SK-N-SH treated with all-trans-retinoic acid at 6 μM for 48 hours (cell line): ENCODE data around the gene GRIA2.

ENCODE experiments used
- ATAC-seq: fragments of 200-7000 bp; cut with Tn5 transposase; 3 replicates; pipeline ENCODE4 v1.9.1; 2020; ENCODE audit warnings: mild to moderate bottlenecking, moderate library complexity
- ARNTL ChIP-seq: fragments of 450-650 bp; formaldehyde crosslinking; IDR thresholded peaks from 2 replicates; pipeline ENCODE4 v1.5.0; 2020; ENCODE audit warnings: low read depth, mild to moderate bottlenecking, moderate library complexity, borderline replicate concordance
- BACH2 ChIP-seq: fragments of 250-450 bp; sonication (Bioruptor Pico); IDR thresholded peaks from 2 replicates; pipeline ENCODE4 v1.9.0; 2021; ENCODE audit warnings: mild to moderate bottlenecking, borderline replicate concordance
- CSDC2 ChIP-seq: fragments of 250-450 bp; sonication (Bioruptor Pico); IDR thresholded peaks from 2 replicates; pipeline ENCODE4 v1.5.0; 2020; ENCODE audit warnings: mild to moderate bottlenecking, moderate library complexity
- ESRRG ChIP-seq: fragments of 250-450 bp; sonication (Bioruptor Pico); IDR thresholded peaks from 2 replicates; pipeline ENCODE4 v1.6.1; 2021; ENCODE audit warnings: mild to moderate bottlenecking
- ISL1 ChIP-seq: fragments of 250-450 bp; sonication (Bioruptor Pico); IDR thresholded peaks from 2 replicates; pipeline ENCODE4 v2.1.2; 2022; ENCODE audit warnings: mild to moderate bottlenecking, moderate library complexity
- OSR1 ChIP-seq: fragments of 250-450 bp; sonication (Bioruptor Pico); IDR thresholded peaks from 2 replicates; pipeline ENCODE4 v1.8.0; 2022; ENCODE audit warnings: moderate library complexity, mild to moderate bottlenecking, inconsistent platforms
- RARB ChIP-seq: fragments of 250-450 bp; sonication (Bioruptor Pico); IDR thresholded peaks from 2 replicates; pipeline ENCODE4 v1.8.0; 2021; ENCODE audit warnings: mild to moderate bottlenecking, moderate library complexity
- SNAI2 ChIP-seq: fragments of 250-450 bp; sonication (Bioruptor Pico); IDR thresholded peaks from 2 replicates; pipeline ENCODE4 v1.5.0; 2020; ENCODE audit warnings: mild to moderate bottlenecking, moderate library complexity
- TCF4 ChIP-seq: fragments of 250-450 bp; sonication (Bioruptor Pico); IDR thresholded peaks from 2 replicates; pipeline ENCODE4 v1.8.0; 2021; ENCODE audit warnings: mild to moderate bottlenecking, moderate library complexity, borderline replicate concordance
- TOX ChIP-seq: fragments of 250-450 bp; sonication (Bioruptor Pico); IDR thresholded peaks from 2 replicates; pipeline ENCODE4 v1.8.0; 2021; ENCODE audit warnings: mild to moderate bottlenecking, moderate library complexity, borderline replicate concordance
- ZC3H10 ChIP-seq: fragments of 250-450 bp; sonication (Bioruptor Pico); IDR thresholded peaks from 2 replicates; pipeline ENCODE4 v1.5.1; 2021; ENCODE audit warnings: mild to moderate bottlenecking, moderate library complexity
- ZFP3 ChIP-seq: fragments of 250-450 bp; sonication (Bioruptor Pico); IDR thresholded peaks from 2 replicates; pipeline ENCODE4 v1.5.0; 2020; ENCODE audit warnings: mild to moderate bottlenecking, moderate library complexity
- ZFP30 ChIP-seq: fragments of 450-650 bp; formaldehyde crosslinking; IDR thresholded peaks from 2 replicates; pipeline ENCODE4 v1.5.0; 2022; ENCODE audit warnings: mild to moderate bottlenecking, moderate library complexity
- ZNF70 ChIP-seq: fragments of 450-650 bp; formaldehyde crosslinking; IDR thresholded peaks from 2 replicates; pipeline ENCODE4 v1.5.0; 2020; ENCODE audit warnings: mild to moderate bottlenecking, moderate library complexity
- ZNF8 ChIP-seq: fragments of 450-650 bp; formaldehyde crosslinking; IDR thresholded peaks from 2 replicates; pipeline ENCODE4 v1.5.0; 2020; ENCODE audit warnings: mild to moderate bottlenecking, moderate library complexity
- TF ChIP-seq, protein P1 (sequence below): fragments of 250-450 bp; sonication (Bioruptor Pico); IDR thresholded peaks from 2 replicates; pipeline ENCODE4 v1.8.0; 2020; ENCODE audit warnings: mild to moderate bottlenecking, moderate library complexity, borderline replicate concordance
- TF ChIP-seq, protein P2 (sequence below): fragments of 250-450 bp; sonication (Bioruptor Pico); IDR thresholded peaks from 2 replicates; pipeline ENCODE4 v1.5.1; 2021; ENCODE audit warnings: mild to moderate bottlenecking, moderate library complexity
- TF ChIP-seq, protein P3 (sequence below): fragments of 250-450 bp; sonication (Bioruptor Pico); IDR thresholded peaks from 2 replicates; pipeline ENCODE4 v1.5.0; 2020; ENCODE audit warnings: mild to moderate bottlenecking, moderate library complexity
- TF ChIP-seq, protein P4 (sequence below): fragments of 250-450 bp; sonication (Bioruptor Pico); IDR thresholded peaks from 2 replicates; pipeline ENCODE4 v1.5.1; 2020; ENCODE audit warnings: low read depth, mild to moderate bottlenecking, moderate library complexity
- TF ChIP-seq, protein P5 (sequence below): fragments of 250-450 bp; sonication (Bioruptor Pico); IDR thresholded peaks from 2 replicates; pipeline ENCODE4 v1.8.0; 2021; ENCODE audit warnings: low read depth, mild to moderate bottlenecking, moderate library complexity, borderline replicate concordance

The GRIA2 gene

DNA sequence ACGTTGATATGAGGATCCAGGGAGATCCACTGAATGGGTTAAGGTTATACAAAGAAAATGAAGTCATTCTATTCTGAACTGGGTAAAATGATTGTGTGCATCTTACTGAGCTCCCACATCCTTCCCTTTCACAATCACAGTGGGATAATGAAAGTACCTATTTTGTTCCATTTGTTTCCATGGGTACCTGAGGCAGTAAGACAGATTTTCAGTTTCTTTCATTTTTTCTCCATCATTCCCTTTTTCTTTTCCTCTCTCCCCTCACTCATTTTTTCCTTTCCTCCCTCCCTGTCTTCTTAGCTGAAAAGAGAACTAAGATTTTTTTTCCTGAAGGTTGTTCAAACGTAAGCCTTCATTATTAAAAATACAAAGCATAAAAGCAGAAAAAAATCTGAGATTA, 4.6 kb downstream of the GRIA2 start:
- TF ChIP-seq TOX (CRISPR knock-in tag): no peak
- TF ChIP-seq CSDC2 (CRISPR knock-in tag): no peak
- TF ChIP-seq ISL1 (CRISPR knock-in tag): no peak
- no peak for TF ChIP-seq BACH2 (CRISPR knock-in tag)
- no peak for TF ChIP-seq ESRRG (CRISPR knock-in tag)
- TF ChIP-seq, protein P1, sequence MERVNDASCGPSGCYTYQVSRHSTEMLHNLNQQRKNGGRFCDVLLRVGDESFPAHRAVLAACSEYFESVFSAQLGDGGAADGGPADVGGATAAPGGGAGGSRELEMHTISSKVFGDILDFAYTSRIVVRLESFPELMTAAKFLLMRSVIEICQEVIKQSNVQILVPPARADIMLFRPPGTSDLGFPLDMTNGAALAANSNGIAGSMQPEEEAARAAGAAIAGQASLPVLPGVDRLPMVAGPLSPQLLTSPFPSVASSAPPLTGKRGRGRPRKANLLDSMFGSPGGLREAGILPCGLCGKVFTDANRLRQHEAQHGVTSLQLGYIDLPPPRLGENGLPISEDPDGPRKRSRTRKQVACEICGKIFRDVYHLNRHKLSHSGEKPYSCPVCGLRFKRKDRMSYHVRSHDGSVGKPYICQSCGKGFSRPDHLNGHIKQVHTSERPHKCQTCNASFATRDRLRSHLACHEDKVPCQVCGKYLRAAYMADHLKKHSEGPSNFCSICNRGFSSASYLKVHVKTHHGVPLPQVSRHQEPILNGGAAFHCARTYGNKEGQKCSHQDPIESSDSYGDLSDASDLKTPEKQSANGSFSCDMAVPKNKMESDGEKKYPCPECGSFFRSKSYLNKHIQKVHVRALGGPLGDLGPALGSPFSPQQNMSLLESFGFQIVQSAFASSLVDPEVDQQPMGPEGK (CRISPR knock-in tag): no peak
- TF ChIP-seq ZNF8 (CRISPR knock-in tag): no peak
- TF ChIP-seq ZFP30 (CRISPR knock-in tag): no peak
- TF ChIP-seq, protein P2, sequence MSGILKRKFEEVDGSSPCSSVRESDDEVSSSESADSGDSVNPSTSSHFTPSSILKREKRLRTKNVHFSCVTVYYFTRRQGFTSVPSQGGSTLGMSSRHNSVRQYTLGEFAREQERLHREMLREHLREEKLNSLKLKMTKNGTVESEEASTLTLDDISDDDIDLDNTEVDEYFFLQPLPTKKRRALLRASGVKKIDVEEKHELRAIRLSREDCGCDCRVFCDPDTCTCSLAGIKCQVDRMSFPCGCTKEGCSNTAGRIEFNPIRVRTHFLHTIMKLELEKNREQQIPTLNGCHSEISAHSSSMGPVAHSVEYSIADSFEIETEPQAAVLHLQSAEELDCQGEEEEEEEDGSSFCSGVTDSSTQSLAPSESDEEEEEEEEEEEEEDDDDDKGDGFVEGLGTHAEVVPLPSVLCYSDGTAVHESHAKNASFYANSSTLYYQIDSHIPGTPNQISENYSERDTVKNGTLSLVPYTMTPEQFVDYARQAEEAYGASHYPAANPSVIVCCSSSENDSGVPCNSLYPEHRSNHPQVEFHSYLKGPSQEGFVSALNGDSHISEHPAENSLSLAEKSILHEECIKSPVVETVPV: no peak
- TF ChIP-seq, protein P3, sequence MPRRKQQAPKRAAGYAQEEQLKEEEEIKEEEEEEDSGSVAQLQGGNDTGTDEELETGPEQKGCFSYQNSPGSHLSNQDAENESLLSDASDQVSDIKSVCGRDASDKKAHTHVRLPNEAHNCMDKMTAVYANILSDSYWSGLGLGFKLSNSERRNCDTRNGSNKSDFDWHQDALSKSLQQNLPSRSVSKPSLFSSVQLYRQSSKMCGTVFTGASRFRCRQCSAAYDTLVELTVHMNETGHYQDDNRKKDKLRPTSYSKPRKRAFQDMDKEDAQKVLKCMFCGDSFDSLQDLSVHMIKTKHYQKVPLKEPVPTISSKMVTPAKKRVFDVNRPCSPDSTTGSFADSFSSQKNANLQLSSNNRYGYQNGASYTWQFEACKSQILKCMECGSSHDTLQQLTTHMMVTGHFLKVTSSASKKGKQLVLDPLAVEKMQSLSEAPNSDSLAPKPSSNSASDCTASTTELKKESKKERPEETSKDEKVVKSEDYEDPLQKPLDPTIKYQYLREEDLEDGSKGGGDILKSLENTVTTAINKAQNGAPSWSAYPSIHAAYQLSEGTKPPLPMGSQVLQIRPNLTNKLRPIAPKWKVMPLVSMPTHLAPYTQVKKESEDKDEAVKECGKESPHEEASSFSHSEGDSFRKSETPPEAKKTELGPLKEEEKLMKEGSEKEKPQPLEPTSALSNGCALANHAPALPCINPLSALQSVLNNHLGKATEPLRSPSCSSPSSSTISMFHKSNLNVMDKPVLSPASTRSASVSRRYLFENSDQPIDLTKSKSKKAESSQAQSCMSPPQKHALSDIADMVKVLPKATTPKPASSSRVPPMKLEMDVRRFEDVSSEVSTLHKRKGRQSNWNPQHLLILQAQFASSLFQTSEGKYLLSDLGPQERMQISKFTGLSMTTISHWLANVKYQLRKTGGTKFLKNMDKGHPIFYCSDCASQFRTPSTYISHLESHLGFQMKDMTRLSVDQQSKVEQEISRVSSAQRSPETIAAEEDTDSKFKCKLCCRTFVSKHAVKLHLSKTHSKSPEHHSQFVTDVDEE: no peak
- TF ChIP-seq RARB: no peak
- no peak for TF ChIP-seq ZC3H10 (CRISPR knock-in tag)
- TF ChIP-seq, protein P4, sequence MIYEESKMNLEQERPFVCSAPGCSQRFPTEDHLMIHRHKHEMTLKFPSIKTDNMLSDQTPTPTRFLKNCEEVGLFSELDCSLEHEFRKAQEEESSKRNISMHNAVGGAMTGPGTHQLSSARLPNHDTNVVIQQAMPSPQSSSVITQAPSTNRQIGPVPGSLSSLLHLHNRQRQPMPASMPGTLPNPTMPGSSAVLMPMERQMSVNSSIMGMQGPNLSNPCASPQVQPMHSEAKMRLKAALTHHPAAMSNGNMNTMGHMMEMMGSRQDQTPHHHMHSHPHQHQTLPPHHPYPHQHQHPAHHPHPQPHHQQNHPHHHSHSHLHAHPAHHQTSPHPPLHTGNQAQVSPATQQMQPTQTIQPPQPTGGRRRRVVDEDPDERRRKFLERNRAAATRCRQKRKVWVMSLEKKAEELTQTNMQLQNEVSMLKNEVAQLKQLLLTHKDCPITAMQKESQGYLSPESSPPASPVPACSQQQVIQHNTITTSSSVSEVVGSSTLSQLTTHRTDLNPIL (CRISPR knock-in tag): no peak
- TF ChIP-seq, protein P5, sequence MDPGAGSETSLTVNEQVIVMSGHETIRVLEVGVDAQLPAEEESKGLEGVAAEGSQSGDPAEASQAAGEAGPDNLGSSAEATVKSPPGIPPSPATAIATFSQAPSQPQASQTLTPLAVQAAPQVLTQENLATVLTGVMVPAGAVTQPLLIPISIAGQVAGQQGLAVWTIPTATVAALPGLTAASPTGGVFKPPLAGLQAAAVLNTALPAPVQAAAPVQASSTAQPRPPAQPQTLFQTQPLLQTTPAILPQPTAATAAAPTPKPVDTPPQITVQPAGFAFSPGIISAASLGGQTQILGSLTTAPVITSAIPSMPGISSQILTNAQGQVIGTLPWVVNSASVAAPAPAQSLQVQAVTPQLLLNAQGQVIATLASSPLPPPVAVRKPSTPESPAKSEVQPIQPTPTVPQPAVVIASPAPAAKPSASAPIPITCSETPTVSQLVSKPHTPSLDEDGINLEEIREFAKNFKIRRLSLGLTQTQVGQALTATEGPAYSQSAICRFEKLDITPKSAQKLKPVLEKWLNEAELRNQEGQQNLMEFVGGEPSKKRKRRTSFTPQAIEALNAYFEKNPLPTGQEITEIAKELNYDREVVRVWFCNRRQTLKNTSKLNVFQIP: no peak
- no peak for TF ChIP-seq ZFP3 (CRISPR knock-in tag)
- TF ChIP-seq TCF4: no peak
- ATAC-seq: no peak

DNA sequence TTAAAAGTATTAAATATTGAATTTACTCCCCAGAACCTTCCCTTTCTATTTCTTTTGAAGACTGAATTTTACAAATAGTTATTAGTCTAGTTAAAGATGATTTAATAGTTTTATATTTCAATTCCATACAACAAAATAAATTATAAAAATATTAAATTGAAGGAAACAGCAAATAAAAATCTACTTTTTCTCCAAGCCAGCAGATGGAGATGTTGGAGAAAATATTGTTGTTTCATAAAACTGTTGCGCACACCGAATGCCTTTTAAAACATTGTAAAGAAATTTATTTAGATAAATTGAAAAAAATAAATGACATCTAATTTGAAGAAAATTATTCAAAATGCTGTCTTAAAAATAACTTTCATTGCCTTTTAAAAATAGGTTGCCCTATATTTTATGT, 5.5 kb downstream of the GRIA2 start:
- no peak for ATAC-seq

DNA sequence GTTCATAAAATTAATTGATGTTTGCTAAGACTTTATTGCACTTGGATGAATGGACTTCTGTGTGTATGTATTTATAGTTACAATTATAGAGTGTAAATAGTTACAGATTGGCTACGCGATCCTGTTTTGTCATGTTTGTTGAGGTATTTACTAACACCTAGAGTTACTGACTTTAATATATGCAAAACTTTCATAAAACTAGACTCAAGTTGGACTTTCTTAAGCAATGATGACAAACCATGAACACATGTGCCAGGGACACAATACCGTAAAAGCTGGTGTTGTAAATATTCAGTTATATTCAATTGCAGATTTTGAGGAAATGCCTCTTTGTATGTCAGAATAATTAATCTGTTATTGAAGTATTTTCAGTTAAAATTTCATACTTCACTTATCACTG, 6.1 kb downstream of the GRIA2 start:
- ATAC-seq: no peak

More for the DNA sequence above, 5.5 kb downstream of the GRIA2 start:
- TF ChIP-seq ZFP3 (CRISPR knock-in tag) (no peak), ISL1 (CRISPR knock-in tag) (no peak), SNAI2 (no peak), RARB (no peak), ESRRG (CRISPR knock-in tag) (no peak), BACH2 (CRISPR knock-in tag) (no peak), CSDC2 (CRISPR knock-in tag) (no peak), ARNTL (no peak)

DNA sequence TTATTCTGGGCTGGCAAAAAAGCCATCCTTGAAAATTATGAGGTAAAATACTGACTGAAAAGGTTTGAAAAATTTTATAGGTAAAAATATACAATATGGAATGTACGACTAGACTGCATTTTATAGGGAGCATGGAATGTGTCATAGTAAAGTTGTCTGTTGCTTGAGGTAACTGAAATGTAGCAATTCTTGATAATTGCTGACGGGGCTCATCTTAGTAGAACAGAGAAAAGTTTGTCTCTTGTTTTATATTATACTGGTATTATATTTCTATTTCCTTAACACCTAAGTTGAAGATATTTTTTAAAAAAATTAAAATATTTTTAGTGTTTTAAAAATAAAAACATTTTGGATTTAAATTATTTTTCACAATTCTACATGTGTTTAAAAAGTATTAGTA, 11.0 kb downstream of the GRIA2 start:
- ATAC-seq: no peak
- TF ChIP-seq SNAI2 (no peak), ZC3H10 (CRISPR knock-in tag) (no peak), OSR1 (CRISPR knock-in tag) (no peak), ISL1 (CRISPR knock-in tag) (no peak), ZNF8 (CRISPR knock-in tag) (no peak), ARNTL (no peak), ZNF70 (CRISPR knock-in tag) (no peak), TOX (CRISPR knock-in tag) (no peak)
- TF ChIP-seq, protein P2: no peak
- TF ChIP-seq, protein P1 (CRISPR knock-in tag): no peak
- TF ChIP-seq, all 23 proteins: peak for 0

More for the DNA sequence above, 6.1 kb downstream of the GRIA2 start:
- TF ChIP-seq ZNF70 (CRISPR knock-in tag) (no peak), ZFP3 (CRISPR knock-in tag) (no peak), ZFP30 (CRISPR knock-in tag) (no peak), TOX (CRISPR knock-in tag) (no peak), SNAI2 (no peak)
